G401 (cell line): ENCODE results near the gene WDR62. TPM values are rescaled to one million over a fixed set of nuclear protein-coding genes. Genes with fewer than 3 reads are reported as not detected.
A peak's percentile ranks its signal among the peaks of the same experiment; 100 is the strongest.
"Not testable (repeated sequence)": the region's sequence is repeated elsewhere in the genome, so short reads cannot be mapped to it uniquely, and the experiment has no call there.

ENCODE experiments used
- DNase-seq: peaks from one replicate; pipeline ENCODE4 v3.0.0-alpha.2; 2015; ENCODE audit warnings: low spot score
- in situ Hi-C: cut with HindIII; loops from 2 replicates; pipeline ENCODE4 v1.10.0; 2016; ENCODE audit warnings: low sequenced_read_pairs, mixed read lengths
- total RNA-seq: library from RNA; depleted of rRNA; stranded (reverse); fragments of >200 nt; shearing (Covaris generic); gene quantifications from 2 replicates; pipeline ENCODE4 v1.2.3, GENCODE V29; 2014

The WDR62 gene
- total RNA-seq, 1 experiment from 2014 or later: 12.9 TPM

DNA sequence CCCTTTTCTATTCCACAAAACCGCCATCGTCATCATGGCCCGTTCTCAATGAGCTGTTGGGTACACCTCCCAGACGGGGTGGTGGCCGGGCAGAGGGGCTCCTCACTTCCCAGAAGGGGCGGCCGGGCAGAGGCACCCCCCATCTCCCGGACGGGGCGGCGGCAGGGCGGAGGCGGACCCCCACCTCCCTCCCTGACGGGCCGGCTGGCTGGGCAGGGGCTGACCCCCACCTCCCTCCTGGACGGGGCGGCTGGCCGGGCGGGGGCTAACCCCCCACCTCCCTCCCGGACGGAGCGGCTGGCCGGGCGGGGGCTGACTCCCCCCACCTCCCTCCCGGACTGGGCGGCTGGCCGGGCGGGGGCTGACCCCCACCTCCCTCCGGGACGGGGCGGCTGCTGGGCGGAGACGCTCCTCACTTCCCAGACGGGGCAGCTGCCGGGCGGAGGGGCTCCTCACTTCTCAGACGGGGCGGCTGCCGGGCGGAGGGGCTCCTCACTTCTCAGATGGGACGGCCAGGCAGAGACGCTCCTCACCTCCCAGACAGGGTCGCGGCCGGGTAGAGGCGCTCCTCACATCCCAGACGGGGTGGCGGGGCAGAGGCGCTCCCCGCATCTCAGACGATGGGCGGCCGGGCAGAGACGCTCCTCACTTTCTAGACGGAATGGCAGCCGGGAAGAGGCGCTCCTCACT is 14.3 kb downstream of the WDR62 start:
- in situ Hi-C loops, DNase-seq: not testable (repeated sequence)

DNA sequence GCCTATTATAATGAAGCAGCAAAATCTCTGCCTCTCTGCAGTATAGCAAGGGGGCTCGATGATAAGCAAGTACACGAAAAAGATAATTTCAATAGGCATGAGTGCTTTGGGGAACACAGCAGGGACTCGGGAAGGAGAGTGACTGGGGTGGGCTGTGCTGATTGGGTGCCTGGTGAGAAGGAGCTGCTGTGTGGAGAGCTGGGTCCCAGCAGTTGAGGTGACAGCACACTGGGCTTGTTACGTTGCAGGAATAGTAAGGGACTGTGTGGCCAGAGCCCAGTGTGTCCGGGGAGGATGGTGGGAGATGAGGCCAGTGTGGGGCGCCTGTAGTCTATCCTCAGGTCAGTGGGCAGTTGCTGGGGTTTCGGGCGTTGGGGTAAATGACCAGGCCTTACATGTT is 17.4 kb downstream of the WDR62 start:
- DNase-seq: no peak
- in situ Hi-C loops: no loop called here

DNA sequence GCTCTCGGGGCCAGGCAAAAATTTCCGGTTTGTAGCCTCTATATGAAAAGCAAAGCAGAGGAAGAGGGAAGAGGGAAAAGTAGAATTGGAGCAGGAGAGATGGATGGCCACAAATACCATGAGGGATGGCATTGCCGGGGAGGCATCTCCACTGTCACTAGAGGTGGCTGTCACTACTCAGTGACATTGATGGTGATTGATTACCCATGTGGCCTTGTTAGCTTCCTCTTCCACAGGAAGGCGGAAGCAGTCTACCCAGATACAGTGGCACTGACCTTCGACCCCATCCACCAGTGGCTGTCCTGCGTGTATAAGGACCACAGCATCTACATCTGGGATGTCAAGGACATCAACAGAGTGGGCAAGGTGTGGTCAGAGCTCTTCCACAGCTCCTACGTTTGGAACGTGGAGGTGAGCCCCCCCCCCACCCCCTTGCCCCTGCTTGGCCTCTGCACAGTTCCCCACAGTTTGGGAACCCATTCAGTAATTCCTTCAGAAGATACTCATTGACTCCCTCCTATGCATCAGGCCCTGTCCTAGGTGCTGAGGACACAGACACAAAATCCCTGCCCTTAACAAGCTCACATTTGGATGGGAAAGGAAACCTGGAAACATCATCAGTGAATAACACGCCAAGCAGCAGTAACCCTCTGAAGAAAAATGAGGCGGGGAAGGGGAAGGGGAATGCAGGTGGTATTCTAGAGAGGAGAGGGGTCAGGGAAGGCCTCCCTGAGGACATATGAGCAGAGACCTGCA is 18.6 kb downstream of the WDR62 start:
- DNase-seq: no peak
- in situ Hi-C loops: no loop called here

DNA sequence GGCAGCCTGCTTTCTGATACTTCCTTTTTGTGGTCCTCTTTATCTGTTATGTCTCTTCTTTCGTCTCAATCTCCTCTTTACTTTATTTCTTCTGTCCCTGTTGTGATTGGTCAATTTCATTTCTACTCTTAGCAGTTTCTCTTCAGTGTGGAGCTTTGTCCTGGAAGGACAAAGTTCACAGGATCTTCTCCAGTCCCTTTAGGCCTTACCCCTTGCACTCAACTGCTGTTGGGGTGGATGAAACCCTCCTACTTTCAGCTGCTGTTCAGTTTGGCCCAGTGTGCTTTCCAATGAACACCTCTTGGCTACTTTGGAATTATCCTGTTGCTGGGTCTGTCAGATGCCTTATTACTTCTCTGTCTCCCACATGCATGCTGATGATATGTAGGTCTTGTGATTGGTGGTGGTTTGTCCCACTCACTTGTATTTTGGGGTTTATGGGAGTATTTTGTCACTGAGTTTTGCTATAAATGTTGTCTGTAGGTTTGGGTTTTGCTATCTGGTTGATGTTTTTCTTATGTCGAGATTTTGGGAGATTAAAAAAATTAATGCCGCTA is 24.8 kb downstream of the WDR62 start:
- in situ Hi-C loops: no loop called here
- no peak for DNase-seq

DNA sequence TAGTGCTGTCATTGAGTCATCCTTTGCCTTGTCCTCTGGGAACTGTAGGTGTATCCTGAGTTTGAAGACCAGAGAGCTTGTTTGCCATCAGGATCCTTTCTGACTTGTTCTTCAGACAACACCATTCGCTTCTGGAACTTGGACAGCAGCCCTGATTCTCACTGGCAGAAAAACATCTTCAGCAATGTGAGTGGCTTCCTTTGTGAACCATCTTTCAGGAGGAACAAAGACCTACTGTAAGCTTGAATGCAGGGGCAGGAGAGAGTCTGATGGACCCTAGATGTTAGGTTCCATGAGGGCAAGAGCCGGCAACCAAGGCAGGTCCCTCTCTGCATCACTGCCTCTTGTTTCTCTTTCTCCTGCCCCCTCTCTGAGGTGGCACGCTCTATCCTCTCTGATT is 26.7 kb downstream of the WDR62 start:
- in situ Hi-C loops: no loop called here
- DNase-seq: no peak

DNA sequence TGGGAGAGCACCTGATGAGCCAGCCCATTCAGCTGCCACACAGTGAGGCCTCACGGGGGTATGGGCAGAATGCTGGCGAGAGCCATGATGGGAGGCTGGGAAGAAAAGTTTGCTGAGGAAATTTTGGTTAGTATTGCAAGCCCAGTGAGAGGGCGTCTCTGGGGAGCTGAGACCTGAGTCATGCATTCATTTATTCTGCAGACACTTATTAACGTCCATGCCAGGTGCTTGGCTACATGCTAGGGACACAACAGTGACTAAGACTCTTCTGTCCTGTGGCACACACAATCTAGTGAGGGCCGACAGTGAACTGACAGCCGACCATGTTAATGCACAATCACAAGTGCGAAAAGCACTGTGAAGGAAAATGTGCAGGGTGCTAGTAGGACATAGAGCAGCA is 27.2 kb downstream of the WDR62 start:
- DNase-seq: no peak
- in situ Hi-C loops: no loop called here

DNA sequence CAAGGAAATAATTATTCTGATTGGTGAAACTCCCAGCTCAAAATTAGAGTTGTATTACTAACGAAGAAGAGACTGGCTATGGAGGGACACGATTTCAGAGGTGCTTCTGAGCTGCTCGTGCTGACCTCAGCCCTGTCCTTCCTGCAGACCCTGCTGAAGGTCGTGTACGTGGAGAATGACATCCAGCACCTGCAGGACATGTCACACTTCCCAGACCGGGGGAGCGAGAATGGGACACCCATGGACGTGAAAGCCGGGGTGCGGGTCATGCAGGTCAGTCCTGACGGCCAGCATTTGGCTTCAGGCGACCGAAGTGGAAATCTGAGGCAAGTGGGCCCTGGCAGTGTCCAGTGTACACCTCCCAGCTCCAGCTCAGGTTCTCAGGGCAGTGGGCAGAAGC is 28.2 kb downstream of the WDR62 start:
- no peak for DNase-seq
- in situ Hi-C loops: no loop called here

DNA sequence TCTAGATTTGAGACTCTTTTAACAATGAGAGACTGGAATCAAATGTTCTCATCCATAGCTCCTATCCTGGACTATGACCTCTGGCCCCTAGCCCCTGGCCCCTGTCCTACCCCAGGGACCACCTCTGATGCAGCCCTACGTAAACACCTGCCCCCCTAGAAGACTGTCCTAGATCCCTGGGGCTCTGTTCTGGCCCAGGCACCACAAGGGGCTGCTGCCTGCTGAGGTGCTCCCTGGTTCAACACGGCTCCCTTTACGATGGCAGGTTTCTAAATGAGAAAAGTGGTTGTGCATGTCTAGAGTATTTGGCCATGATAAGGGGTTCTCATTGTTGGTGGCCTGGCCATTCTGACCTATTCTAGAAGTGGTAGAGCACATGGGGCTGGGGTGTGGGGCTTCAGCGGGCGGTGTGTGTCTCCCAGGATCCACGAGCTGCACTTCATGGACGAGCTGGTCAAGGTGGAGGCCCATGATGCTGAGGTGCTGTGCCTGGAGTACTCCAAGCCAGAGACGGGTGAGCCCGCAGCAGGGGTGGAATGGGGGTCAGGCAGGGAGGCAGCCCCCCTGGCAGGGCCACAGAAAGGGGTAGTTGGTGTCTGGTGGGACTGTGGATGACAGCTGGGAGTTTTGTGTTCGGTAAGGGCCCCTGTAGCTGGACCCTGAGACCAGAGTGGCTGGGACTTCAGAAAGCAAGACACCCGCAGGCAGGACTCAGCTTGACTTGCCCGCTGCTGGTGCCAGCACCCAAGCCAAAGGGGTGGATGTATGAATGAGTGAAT is 29.7 kb downstream of the WDR62 start:
- DNase-seq: no peak
- in situ Hi-C loops: no loop called here

DNA sequence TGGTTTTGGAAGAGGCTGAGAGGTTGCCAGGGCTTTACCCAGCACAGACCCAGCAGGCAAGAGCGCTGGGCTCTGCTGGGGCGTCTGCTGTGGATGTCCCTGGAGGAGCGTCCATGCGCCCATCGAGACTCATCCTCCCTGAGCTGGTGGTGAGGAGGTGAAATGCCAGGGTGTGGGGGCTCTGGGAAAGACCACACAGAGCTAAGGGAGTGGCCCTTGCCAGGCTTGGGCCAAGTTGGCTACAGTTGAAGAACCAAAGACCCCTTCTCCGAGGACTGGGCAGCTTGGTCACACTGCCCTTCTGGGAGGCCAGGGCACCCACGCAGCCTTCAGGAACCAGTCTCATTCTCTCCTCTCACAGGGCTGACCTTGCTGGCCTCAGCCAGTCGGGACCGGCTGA is 31.6 kb downstream of the WDR62 start:
- DNase-seq: no peak
- in situ Hi-C loops: no loop called here

DNA sequence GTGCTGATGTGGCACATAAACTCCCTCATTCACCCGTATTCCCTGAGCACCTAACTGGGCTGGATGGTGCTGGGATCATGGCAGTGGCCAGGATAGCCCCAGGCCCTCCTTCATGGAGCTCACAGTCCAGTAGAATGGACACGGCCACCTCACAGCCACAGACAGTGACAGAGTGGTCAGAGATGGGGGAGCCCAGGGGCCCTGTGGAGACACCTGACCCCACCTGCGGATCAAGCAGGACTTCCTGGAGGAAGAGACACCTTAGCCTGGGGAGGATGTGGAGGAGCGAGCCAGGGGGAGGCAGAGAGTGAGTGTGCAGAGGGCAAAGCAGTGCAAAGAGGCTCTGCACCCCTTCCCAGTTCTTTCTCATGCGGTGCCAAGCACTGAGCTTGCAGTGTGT is 35.1 kb downstream of the WDR62 start:
- no peak for DNase-seq
- in situ Hi-C loops: no loop called here

DNA sequence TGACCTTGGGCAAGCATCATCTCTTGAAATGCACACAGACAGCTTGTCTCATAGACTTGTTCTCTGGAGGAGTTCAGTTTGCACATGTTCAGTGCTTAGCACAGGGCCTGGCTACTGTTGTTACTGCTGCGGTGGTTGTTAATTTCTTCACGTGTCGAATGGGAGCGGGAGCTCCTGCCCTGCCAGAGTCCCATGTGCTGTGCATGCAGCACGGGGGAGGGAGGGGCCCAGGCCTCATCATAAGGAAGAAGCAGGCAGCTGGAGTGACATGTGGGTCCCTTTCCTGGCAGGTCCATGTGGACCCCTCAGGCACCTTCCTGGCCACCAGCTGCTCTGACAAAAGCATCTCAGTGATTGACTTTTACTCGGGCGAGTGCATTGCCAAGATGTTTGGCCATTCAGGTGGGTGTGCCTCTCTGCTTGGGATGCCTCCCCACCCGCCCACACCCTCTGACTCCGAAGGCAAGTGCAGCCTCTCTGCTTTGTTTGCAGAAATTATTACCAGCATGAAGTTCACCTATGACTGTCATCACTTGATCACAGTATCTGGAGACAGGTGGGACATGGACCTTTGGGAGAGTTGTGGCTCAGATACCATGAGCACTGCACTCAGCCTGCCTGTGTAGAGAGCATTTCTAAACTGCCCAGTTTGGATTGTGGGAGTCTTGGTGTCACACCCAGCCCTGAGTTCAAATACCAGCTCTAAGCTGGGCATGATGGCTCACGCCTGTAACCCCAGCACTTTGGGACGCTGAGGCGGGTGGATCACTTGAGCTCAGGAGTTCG is 36.4 kb downstream of the WDR62 start:
- in situ Hi-C loops: no loop called here
- DNase-seq: no peak

DNA sequence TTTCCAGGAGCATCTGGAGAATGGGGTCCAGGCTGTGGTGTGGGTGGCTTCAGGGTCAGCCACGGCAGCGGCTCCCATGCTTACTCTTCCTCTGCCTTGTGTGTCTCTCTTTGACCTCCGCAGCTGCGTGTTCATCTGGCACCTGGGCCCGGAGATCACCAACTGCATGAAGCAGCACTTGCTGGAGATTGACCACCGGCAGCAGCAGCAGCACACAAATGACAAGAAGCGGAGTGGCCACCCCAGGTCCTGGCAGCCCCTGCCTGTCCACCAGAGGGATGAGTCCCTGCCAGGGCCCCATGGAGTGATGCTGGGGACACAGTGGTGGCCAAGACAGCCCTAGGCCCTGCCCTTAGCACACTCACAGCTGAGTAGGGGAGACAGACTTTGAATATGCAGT is 37.9 kb downstream of the WDR62 start:
- in situ Hi-C loops: no loop called here
- no peak for DNase-seq

DNA sequence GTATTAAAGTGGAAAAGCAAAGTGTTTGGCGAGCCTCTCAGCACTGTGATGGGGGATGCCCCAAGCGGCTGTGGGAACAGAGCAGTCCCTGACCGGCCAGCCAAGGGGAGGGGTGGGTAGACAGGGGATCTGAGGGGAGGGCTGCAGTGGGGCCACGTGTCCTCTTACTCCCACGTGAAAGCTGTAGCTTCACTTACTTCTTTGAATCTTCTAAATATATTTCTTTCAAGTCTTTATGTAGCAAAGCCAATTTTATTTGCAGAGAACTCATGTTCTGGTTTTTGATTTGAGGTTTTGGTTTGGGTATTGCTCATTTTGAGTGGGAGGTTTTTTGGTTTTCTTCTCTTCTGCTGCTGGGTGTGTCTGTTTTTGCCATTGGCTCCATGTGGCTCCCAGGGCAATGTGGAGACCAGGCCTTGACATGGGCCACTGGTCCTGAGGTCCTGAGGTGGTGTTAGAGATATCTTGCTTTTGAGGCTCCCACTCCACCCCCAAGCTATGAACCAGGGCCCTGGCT is 38.5 kb downstream of the WDR62 start:
- in situ Hi-C loops: no loop called here
- DNase-seq: no peak

DNA sequence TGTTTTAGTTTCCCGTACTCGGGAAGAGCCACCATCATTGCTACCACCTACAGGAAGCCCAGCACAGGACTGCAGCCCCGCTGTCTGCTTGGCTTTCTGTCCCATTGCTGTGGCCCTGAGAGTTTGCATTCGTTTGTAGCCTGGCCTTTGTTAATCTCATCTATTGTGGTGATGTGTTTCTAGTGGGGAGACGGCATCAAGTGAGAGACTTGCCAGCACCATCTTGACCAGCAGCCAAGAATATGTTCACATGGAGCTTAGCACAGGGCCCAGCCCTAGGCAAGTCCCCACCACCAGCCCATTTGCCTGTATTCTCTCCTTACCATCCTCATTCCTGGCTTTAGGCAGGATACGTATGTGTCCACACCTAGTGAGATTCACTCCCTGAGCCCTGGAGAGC is 39.0 kb downstream of the WDR62 start:
- DNase-seq: peak; percentile 69
- in situ Hi-C loops: no loop called here

DNA sequence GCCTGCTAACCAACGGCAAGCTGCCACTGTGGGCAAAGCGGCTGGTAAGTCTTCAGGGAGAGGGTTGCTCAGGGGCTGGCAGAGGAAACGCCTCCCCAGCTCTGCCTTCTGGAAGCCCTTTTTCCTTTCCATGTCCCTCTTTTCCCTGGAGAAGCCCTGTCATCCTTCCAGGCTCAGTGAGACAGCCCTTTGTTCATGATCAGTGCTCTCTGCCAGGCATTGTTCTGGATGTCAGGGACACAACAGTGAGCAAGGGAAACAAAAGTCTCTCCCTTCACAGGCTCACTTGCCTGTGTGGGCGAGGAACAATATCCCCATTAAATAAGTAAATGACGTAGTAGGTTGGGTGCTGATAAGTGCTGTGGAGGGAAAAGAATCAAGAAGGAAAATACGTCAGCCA is 42.3 kb downstream of the WDR62 start:
- in situ Hi-C loops: no loop called here
- peak; percentile 14 for DNase-seq

DNA sequence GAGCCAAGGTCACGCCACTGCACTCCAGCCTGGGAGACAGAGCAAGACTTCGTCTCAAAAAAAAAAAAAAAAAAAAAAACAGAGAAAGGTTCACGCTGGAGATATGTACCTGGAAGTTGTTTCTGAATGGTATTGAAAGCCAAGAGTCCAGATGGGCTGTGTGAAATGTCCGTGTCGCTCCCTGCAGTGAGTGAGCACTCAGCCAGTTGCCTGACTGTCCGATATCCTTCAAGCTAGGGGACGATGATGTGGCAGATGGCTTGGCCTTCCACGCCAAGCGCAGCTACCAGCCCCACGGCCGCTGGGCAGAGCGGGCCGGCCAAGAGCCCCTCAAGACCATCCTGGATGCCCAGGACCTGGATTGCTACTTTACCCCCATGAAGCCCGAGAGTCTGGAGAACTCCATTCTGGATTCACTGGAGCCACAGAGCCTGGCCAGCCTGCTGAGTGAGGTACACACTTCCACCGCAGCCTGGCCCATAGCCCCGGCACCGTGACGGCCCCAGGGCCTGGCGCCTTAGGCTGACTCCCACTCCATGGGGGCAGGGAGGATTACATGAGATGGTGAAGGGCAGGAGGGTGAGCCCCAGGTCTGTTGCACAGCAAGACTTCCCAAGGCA is 44.6 kb downstream of the WDR62 start:
- in situ Hi-C loops: no loop called here
- DNase-seq: peak; percentile 93

DNA sequence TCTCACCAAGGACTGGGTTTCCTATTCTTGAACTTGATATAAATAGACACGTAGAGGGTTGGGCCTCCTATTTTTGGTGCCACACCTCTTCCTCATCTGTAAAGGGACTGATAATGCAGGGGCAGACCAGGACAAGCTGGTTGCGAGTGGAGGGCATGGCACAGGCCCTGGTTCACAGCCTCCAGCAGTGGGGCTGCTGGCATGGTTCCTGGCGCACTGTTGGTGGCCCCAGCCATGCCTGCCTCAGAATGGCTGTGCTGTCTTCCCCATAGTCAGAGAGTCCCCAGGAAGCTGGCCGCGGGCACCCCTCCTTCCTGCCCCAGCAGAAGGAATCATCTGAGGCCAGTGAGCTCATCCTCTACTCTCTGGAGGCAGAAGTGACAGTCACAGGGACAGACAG is 45.8 kb downstream of the WDR62 start:
- peak; percentile 85 for DNase-seq
- in situ Hi-C loops: no loop called here

DNA sequence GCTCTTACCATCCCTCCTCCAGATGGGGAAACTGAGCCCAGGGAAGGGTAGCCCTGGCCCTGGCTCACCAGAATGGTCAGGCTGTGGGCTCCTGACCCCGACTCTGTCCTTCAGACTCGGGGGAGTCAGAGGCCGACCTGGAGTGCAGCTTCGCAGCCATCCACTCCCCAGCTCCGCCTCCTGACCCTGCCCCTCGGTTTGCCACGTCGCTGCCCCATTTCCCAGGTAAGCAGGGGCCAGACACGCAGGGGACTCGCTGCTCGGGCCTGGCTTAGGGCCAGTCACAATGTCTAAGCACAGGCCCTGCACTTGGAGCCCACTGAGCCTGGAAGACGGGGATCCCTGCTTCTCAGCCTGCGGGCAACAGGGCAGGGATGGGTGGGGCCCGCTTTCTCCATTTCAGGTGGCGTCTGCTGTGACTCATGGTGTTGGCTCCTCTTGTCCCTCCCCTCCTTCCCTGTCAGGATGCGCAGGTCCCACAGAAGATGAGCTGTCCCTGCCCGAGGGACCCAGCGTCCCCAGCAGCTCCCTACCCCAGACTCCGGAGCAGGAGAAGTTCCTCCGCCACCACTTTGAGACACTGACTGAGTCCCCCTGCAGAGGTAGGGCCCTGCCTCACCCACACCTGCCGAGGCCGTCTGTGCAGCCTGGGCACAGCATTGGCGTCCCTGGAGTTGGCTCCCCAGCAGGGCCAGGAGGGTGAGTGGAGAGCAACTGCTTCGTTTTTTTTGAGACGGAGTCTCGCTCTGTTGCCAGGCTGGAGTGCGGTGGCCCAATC is 47.0 kb downstream of the WDR62 start:
- in situ Hi-C loops: no loop called here
- peak; percentile 37 for DNase-seq
